Measurements from ENCODE around the gene SIT1. TPM values are rescaled to one million over a fixed set of nuclear protein-coding genes. Genes with fewer than 3 reads are reported as not detected.

Gene SIT1
- total RNA-seq, 1 donor from 2014 or later: 0.33 TPM

GRCh38 chr9:35603986-35604577, 46.6 kb downstream of the SIT1 start:
- Mint-ChIP-seq H3K27me3 (ENCODE audit: low read depth) (no peaks in the 10 kb centered on the region), H3K36me3 (ENCODE audit: low read depth) (peaks cover 2% of the 10 kb centered on the region), H3K9me3 (peaks cover 2% of the 10 kb centered on the region), H3K4me1 (peaks cover 34% of the 10 kb centered on the region), H3K4me3 (peak overlapping the region; percentile 99), H3K27ac (ENCODE audit: unreplicated experiment) (peak overlapping the region; percentile 98)
- DNase-seq (ENCODE audit: low read depth, low spot score): peak; percentile 98
- peak; percentile 98 for TF ChIP-seq CTCF (conservative IDR thresholded peaks at IDR 0.05)

GRCh38 chr9:35603506-35603985, 47.2 kb downstream of the SIT1 start:
- Mint-ChIP-seq H3K9me3 (peaks cover 2% of the 10 kb centered on the region), H3K4me1 (peaks cover 34% of the 10 kb centered on the region)
- no peak for TF ChIP-seq CTCF (conservative IDR thresholded peaks at IDR 0.05)

GRCh38 chr9:35599763-35600604, 50.7 kb downstream of the SIT1 start:
- Mint-ChIP-seq H3K4me1 (peaks cover 23% of the 10 kb centered on the region), H3K36me3 (ENCODE audit: low read depth) (no peaks in the 10 kb centered on the region), H3K4me3 (no peak overlapping the region), H3K9me3 (peaks cover 2% of the 10 kb centered on the region), H3K27ac (ENCODE audit: unreplicated experiment) (no peak overlapping the region), H3K27me3 (ENCODE audit: low read depth) (no peaks in the 10 kb centered on the region)
- DNase-seq (ENCODE audit: low read depth, low spot score): no peak
- no peak for TF ChIP-seq CTCF (conservative IDR thresholded peaks at IDR 0.05)

More at GRCh38 chr9:35603506-35603985, 47.2 kb downstream of the SIT1 start:
- Mint-ChIP-seq H3K36me3 (ENCODE audit: low read depth) (peaks cover 2% of the 10 kb centered on the region), H3K4me3 (peak overlapping the region; percentile 99), H3K27ac (ENCODE audit: unreplicated experiment) (peak overlapping the region; percentile 91), H3K27me3 (ENCODE audit: low read depth) (no peaks in the 10 kb centered on the region)
- DNase-seq (ENCODE audit: low read depth, low spot score): no peak

Small RNA genes within 50 kb of the gene (microRNA-seq; reads per million reads assigned to microRNA genes)
- gene MIR4667: 3.0 reads per million

Other genes starting within 250 kb of the SIT1 start
- gene RUSC2, start 160.8 kb downstream of the SIT1 start, total RNA-seq: 17.4 and 20.1 TPM in 2 replicates
- 42.7 and 47.6 TPM in 2 replicates for gene TESK1, start 45.7 kb downstream of the SIT1 start, total RNA-seq
- 1.4 and 2.0 TPM in 2 replicates for gene CD72, start 32.5 kb downstream of the SIT1 start, total RNA-seq
- 14,026 and 17,379 TPM in 2 replicates for gene RMRP, start 7.1 kb upstream of the SIT1 start, total RNA-seq
- gene CCDC107, start 7.4 kb upstream of the SIT1 start, total RNA-seq: 15.4 and 17.2 TPM in 2 replicates
- gene ARHGEF39, start 14.3 kb upstream of the SIT1 start, total RNA-seq: 27.2 and 28.0 TPM in 2 replicates
- gene CA9, start 23.0 kb upstream of the SIT1 start, total RNA-seq: 0.45 and 0.63 TPM in 2 replicates
- 159 and 168 TPM in 2 replicates for gene TPM2, start 39.0 kb upstream of the SIT1 start, total RNA-seq
- 123 and 141 TPM in 2 replicates for gene TLN1, start 81.3 kb upstream of the SIT1 start, total RNA-seq
- 35.3 and 35.9 TPM in 2 replicates for gene CREB3, start 81.7 kb upstream of the SIT1 start, total RNA-seq
- gene GBA2, start 98.3 kb upstream of the SIT1 start, total RNA-seq: 84.9 and 95.9 TPM in 2 replicates
- gene RGP1, start 98.4 kb upstream of the SIT1 start, total RNA-seq: 34.7 and 34.9 TPM in 2 replicates
- not detected in 2 replicates for gene MSMP, start 103.3 kb upstream of the SIT1 start, total RNA-seq
- 26.9 and 27.6 TPM in 2 replicates for gene NPR2, start 140.7 kb upstream of the SIT1 start, total RNA-seq
- 1.4 TPM in 2 replicates for gene SPAG8, start 161.3 kb upstream of the SIT1 start, total RNA-seq
- gene HINT2, start 164.1 kb upstream of the SIT1 start, total RNA-seq: 54.1 and 60.1 TPM in 2 replicates
- gene FAM221B, start 177.8 kb upstream of the SIT1 start, total RNA-seq: 0.19 and 0.43 TPM in 2 replicates
- gene TMEM8B, start 178.3 kb upstream of the SIT1 start, total RNA-seq: 23.9 and 26.5 TPM in 2 replicates
- not detected in 2 replicates for gene OR13J1, start 219.5 kb upstream of the SIT1 start, total RNA-seq